D341Med (cell line): ENCODE measurements around the gene CDKN3.

ENCODE experiments used
- DNase-seq: peaks from one replicate; pipeline ENCODE4 v3.0.0; 2012; ENCODE audit warnings: low spot score

The CDKN3 gene

GRCh38 chr14:54396493-54397335 lies at the start of gene CDKN3:
TSS of gene CDKN3 (plus strand) at chr14:54397007. CDS start at chr14:54397069, 62 bp downstream.
- DNase-seq = peak; percentile 97

GRCh38 chr14:54347044-54347443 lies 49.8 kb upstream of the CDKN3 start:
- DNase-seq = no peak

- peak; percentile 60 for DNase-seq
Measured at GRCh38 chr14:54348001-54348611, 48.7 kb upstream of the CDKN3 start.

GRCh38 chr14:54348923-54349620 lies 47.7 kb upstream of the CDKN3 start:
- no peak for DNase-seq

GRCh38 chr14:54349713-54350112 lies 47.1 kb upstream of the CDKN3 start:
- no peak for DNase-seq

GRCh38 chr14:54350203-54350602 lies 46.6 kb upstream of the CDKN3 start:
- DNase-seq = no peak

GRCh38 chr14:54353266-54353665 lies 43.5 kb upstream of the CDKN3 start:
- no peak for DNase-seq

- no peak for DNase-seq
Measured at GRCh38 chr14:54353694-54354093, 43.1 kb upstream of the CDKN3 start.

- no peak for DNase-seq
Measured at GRCh38 chr14:54354096-54354495, 42.7 kb upstream of the CDKN3 start.

GRCh38 chr14:54354968-54355641 lies 41.7 kb upstream of the CDKN3 start:
- no peak for DNase-seq

- DNase-seq = no peak
Measured at GRCh38 chr14:54355698-54356097, 41.1 kb upstream of the CDKN3 start.

GRCh38 chr14:54356172-54356571 lies 40.6 kb upstream of the CDKN3 start:
- no peak for DNase-seq

GRCh38 chr14:54360667-54361066 lies 36.1 kb upstream of the CDKN3 start:
- no peak for DNase-seq

GRCh38 chr14:54362089-54362504 lies 34.7 kb upstream of the CDKN3 start:
- DNase-seq = no peak

GRCh38 chr14:54362759-54363437 lies 33.9 kb upstream of the CDKN3 start:
- no peak for DNase-seq

GRCh38 chr14:54364555-54365415 lies 32.0 kb upstream of the CDKN3 start:
- DNase-seq = no peak

GRCh38 chr14:54366736-54367735 lies 29.8 kb upstream of the CDKN3 start:
- peak; percentile 76 for DNase-seq

- no peak for DNase-seq
Measured at GRCh38 chr14:54368291-54368690, 28.5 kb upstream of the CDKN3 start.

GRCh38 chr14:54369343-54369742 lies 27.5 kb upstream of the CDKN3 start:
- no peak for DNase-seq
